Large intestine (tissue), 3 donors: ENCODE results near the gene HOXC11. TPM values are rescaled to one million over a fixed set of nuclear protein-coding genes. Genes with fewer than 3 reads are reported as not detected.

Source experiments
- DNase-seq, 2 donors: peaks; one replicate each; pipeline versions ENCODE4 v3.0.0 to v3.0.0-alpha.2; 2013
- H3K27ac ChIP-seq: one replicate; pipeline ENCODE4 v1.5.1; 2013; ENCODE audit warnings: low read length
- H3K27me3 ChIP-seq: 2 replicates; pipeline ENCODE4 v1.6.1; 2013; ENCODE audit warnings: low read length; ENCODE audit not compliant: control insufficient read depth, insufficient read depth
- H3K36me3 ChIP-seq: 2 replicates; pipeline ENCODE4 v1.6.1; 2013; ENCODE audit warnings: low read length; ENCODE audit not compliant: control insufficient read depth, insufficient read depth
- H3K4me1 ChIP-seq: one replicate; pipeline ENCODE4 v1.6.1; 2013; ENCODE audit warnings: low read length; ENCODE audit not compliant: control insufficient read depth, insufficient read depth
- H3K4me3 ChIP-seq: one replicate; pipeline ENCODE4 v1.5.1; 2013; ENCODE audit warnings: low read length
- H3K9me3 ChIP-seq: one replicate; pipeline ENCODE4 v1.6.1; 2013; ENCODE audit warnings: mild to moderate bottlenecking, low read depth, low read length, moderate library complexity; ENCODE audit not compliant: control insufficient read depth
- WGBS: methylation state at CpG from one replicate; pipeline ENCODE4 v1.1.5; 2013; ENCODE audit warnings: low lambda C conversion rate; ENCODE audit not compliant: insufficient coverage; 5-methylcytosine and 5-hydroxymethylcytosine counted together
- polyA plus RNA-seq: library from polyadenylated mRNA; unstranded; fragments of 120-200 nt; gene quantifications from one replicate; pipeline ENCODE4 v1.2.1, GENCODE V29; 2013

HOXC11 gene
- polyA plus RNA-seq, 1 donor = 0.18 TPM

DNA sequence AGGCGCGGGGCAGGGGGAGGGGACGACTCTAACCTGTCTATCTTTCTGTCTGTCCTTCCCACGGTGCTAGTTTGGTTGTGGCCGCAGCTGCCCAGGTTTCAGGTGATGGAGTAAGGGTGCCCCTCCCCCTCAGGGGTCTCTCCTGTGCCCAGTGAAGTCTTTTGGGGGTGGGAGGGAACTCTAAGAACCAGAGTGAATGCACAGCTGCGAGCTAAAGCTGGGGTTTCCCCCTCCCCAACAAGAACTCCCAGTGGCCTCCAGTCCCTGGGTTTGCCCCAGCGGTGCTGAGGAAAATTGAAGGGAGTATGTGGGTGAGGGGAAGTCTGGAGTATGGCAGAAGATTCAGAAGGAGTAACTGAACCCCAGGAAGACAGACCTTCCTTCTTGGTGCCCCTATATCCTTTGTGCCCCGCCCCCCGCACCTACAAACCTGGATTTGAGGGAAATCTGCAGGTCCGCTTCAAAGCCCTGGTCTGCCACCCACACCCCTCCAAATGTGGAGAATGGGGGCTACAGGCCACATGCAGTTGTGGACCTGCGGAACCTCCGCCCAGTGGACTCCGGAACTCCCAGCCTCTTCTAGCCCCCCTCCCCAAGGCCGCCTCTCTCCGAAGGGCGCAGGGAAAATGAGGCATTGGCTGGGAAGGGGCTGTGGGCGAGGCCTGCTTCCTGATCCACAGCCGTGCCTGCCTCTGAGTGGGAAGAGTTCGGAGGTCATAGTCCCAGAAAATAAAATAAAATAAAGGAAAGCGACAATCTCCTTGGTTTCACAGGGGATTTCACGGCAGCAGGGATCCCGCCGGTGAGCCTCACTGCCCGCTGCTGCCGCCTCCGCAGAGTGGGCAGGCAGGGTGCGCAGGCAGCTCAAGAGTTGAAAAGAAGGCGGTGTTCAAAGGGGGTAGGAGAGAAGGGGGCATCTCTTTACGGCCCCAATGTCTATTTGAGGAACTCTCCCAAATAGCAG is 23.6 kb downstream of the HOXC11 start:
- no CpG with 5 or more reads among the region's 29 CpGs for WGBS
- Histone ChIP-seq H3K27me3 (peaks cover 100% of the 10 kb centered on the region), H3K9me3 (peaks cover 31% of the 10 kb centered on the region), H3K4me1 (peaks cover 21% of the 10 kb centered on the region), H3K36me3 (no peaks in the 10 kb centered on the region), H3K27ac (no peak overlapping the region), H3K4me3 (no peak overlapping the region)
- DNase-seq = no peak

DNA sequence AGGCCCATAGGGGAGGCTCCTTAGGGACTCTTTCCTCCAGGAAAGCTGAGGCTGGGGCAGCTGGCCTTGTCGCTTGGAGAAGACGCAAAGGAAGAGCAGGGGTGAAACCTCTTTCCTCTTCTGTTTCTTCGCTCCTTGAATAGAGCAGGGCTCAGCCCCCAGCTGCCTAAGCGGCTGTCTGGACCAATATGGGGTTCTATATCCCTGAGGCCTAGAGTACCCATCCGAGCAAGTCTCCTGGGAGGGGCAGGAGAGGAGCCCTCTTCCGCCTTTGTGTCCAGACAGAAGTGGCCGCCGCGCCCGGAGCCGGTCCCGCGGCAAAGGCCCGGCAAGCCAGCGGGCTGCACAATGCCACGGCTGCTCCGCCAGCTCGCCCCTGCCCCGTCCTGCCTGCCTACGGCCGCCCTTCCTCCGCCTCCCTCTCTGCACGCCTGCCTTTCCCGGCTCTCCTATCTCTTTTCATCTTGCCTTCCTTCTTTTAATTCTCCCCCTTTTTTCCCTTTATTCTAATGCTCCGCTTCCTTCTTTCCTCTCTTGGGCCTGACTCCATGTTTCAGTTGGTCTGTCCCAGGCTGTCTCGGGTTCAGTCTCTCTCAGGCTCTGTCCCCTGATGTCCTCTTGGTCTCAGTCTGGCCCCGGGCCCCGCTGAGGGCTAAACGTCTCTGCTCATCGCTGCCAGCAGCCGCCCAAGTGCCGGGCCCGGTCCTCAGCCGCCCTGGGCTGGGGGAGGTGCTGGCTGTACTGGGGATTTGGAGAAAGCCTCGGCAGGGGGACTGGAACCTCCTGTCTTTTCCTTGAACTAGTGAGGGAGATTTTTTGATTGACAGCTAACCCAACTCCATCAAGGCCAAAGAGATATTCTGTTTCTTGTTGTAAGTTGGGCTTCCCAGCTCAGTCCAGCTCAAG is 24.5 kb downstream of the HOXC11 start:
- peaks cover 31% of the 10 kb centered on the region for H3K9me3 ChIP-seq
- H3K27me3 ChIP-seq = peaks cover 100% of the 10 kb centered on the region
- H3K4me1 ChIP-seq = peaks cover 21% of the 10 kb centered on the region
- H3K4me3 ChIP-seq = no peak overlapping the region
- DNase-seq = no peak
- H3K36me3 ChIP-seq = no peaks in the 10 kb centered on the region
- 10% methylated on average over 7 of the region's 35 CpGs for WGBS
- H3K27ac ChIP-seq = no peak overlapping the region

DNA sequence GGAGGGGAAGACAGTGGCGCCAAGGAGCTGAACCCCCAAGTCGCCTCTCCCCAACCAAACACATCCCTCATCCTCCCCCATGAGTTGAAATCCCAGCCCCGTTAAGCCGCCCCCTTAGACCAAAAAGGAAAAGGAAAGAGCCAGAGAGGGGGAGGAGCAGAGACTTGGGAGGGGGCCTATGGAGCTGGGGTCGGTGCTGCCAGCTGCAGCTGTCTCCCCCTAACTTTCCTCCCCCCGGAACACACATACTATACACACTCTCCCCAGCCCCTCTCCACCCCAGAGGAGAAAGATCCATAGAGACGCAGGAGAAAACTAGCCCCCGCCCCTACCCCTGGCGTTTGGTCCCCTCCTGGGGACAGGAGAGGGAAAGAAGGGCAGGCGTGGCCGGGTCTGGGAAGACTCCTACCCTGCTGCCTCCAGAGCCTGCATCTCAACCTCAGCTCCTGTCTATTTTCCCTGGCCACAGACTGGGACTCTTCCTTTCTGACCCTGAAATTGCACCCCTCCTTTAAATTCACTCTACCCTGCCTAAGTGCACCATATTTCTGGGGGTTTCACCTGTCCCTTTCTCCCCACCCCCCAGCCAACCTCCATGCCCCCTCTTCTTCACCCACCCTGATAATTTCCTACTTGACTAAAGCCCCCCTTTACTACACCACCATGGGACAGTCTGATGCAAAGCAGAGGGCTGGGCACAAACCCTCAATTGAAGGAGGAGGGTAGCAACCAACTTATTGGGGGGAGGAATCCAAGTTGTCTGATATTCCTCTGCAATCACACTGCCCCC is 25.4 kb downstream of the HOXC11 start:
- Histone ChIP-seq H3K36me3 (no peaks in the 10 kb centered on the region), H3K27me3 (peaks cover 100% of the 10 kb centered on the region), H3K9me3 (peaks cover 31% of the 10 kb centered on the region), H3K27ac (no peak overlapping the region), H3K4me1 (peaks cover 21% of the 10 kb centered on the region), H3K4me3 (no peak overlapping the region)
- no CpG with 5 or more reads among the region's 11 CpGs for WGBS
- DNase-seq = no peak

DNA sequence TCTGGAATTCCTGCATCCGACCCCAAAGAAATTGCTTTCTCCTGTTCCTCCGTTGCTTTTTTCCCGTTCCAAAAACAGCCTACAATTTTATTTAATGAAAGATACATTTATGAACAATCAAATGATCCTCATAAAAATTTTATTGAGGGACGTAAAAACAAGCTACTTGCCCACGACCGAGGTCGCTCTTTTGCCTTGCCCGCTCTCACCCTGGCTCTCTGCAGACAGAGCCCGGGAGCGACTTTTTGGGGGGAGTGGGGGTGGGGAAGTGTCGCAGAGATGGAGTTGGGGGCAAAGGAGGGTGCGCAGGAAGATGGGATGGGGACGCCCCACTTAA is 25.9 kb downstream of the HOXC11 start:
- Histone ChIP-seq H3K36me3 (no peaks in the 10 kb centered on the region), H3K27me3 (peaks cover 100% of the 10 kb centered on the region), H3K9me3 (peaks cover 30% of the 10 kb centered on the region), H3K4me1 (peaks cover 20% of the 10 kb centered on the region), H3K4me3 (no peak overlapping the region), H3K27ac (no peak overlapping the region)
- DNase-seq = no peak
- 12% methylated on average over 3 of the region's 13 CpGs for WGBS

DNA sequence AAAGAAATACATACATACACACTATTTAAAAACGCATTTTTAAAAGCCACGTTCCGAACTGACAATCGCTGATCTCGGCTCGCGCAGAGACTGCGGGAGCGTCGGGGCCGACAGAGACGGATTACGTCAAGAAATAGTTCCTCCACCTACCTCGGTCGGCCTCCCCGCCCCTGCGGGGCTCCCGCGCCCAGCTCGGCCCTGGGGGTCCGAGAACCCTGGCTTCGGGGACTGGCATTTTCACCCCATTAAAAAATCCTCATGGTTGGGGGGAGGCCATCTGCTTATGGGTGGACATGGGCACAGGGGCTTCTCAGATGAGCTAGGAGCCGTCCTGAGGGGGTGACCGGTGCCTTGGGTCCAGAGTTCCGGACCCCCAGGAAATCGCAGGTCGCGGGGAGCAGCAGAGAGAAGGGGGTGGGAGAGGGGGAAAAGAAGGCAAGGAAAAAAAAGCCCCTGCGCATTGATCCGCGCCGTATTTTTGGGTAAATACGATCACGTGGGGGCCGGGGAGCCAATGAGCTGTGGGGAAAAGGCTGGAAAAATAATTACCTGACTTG is 26.7 kb downstream of the HOXC11 start:
- DNase-seq = no peak
- Histone ChIP-seq H3K4me1 (peaks cover 16% of the 10 kb centered on the region), H3K27ac (no peak overlapping the region), H3K4me3 (peak overlapping the region; percentile 45), H3K36me3 (no peaks in the 10 kb centered on the region), H3K27me3 (peaks cover 100% of the 10 kb centered on the region), H3K9me3 (peaks cover 24% of the 10 kb centered on the region)
- WGBS = no CpG with 5 or more reads among the region's 35 CpGs

DNA sequence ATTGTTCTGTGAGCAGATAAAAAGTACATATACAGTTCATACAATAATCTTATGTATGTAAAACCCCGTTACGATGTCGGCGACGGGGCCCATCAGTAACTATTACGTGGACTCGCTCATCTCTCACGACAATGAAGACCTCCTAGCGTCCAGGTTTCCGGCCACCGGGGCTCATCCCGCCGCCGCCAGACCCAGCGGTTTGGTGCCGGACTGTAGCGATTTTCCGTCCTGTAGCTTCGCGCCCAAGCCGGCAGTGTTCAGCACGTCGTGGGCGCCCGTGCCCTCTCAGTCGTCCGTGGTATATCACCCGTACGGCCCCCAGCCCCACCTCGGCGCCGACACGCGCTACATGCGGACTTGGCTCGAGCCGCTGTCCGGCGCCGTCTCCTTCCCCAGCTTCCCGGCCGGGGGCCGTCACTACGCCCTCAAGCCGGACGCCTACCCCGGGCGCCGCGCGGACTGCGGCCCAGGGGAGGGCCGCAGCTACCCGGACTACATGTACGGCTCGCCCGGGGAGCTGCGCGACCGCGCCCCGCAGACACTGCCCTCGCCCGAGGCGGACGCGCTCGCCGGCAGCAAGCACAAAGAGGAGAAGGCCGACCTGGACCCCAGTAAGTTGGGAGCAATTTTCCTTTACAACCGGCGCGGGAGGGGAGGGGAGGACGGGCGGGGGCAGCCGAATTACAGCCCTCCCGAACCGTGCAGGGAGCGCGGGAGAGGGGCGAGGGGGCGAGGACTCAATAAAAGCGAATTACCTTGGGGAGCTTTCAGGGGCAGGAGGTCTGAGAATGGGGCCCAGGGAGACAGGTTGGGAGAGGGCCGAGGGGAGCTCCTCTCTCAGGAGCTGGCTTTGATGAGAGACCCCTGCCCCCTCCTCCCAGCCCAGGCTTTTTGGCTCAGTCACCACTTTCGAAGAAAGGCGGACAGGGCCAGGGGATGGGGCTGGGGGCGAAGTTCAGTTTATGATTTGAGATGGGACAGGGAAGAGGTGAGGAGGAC is 27.5 kb downstream of the HOXC11 start, which contains the start of gene HOXC9:
TSS of gene HOXC9 (plus strand) at position 46 of the 999 bp plus-strand sequence. CDS start at position 74, 28 bp downstream.
- Histone ChIP-seq H3K27me3 (peaks cover 100% of the 10 kb centered on the region), H3K4me1 (peaks cover 16% of the 10 kb centered on the region), H3K4me3 (peak within 1 kb of the TSS; percentile 45), H3K9me3 (peaks cover 25% of the 10 kb centered on the region), H3K27ac (no peak within 1 kb of the TSS), H3K36me3 (no peaks in the 10 kb centered on the region)
- DNase-seq = no peak
- whole genome bisulfite sequencing = no CpG with 5 or more reads among the region's 87 CpGs

DNA sequence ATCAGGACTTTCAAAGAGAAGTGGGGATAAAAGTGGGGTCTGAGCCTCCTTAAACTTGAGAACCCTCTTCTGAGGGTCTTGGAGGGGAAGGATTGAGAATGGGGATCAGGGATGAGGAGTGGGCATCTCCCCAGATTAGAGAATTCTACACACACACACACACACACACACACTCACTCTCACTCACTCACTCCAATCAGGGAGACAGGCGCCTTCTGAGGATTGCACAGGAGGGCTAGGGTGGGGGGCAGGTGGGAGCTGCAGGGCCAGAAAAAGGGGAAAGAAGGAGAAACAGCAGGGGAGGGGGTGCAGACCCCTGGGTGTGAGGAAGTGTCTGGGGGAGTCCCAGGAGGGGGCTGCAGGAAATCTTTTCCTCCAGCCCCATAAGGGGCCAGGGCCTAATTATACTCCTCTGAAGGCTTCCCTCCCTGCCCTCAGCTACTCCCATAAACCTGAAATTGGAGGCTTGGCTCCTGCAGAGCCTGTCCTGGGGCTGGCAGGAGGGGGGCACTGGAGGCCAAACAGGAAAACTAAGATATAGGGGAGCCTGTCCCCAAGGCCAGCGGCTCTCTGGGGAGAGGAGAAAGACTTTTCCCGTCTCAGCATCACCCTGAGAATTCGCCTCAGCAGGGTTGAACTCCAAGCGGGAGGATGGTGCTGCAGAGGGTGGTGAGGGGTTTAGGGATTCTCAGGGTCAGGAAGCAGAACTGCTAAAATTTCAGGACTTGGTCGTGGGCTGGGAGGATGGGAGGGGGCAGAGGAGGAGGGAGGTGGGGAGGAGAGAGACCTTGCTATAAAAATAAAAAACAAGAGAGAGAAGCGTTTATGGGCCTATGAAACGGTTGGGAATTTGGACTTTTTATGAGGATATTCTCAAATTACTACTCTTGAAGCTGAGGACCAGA is 28.6 kb downstream of the HOXC11 start:
- no peak overlapping the region for H3K4me3 ChIP-seq
- no peaks in the 10 kb centered on the region for H3K36me3 ChIP-seq
- no CpG with 5 or more reads among the region's 8 CpGs for WGBS
- peaks cover 97% of the 10 kb centered on the region for H3K27me3 ChIP-seq
- peaks cover 19% of the 10 kb centered on the region for H3K9me3 ChIP-seq
- DNase-seq = no peak
- H3K27ac ChIP-seq = no peak overlapping the region
- H3K4me1 ChIP-seq = peaks cover 17% of the 10 kb centered on the region

DNA sequence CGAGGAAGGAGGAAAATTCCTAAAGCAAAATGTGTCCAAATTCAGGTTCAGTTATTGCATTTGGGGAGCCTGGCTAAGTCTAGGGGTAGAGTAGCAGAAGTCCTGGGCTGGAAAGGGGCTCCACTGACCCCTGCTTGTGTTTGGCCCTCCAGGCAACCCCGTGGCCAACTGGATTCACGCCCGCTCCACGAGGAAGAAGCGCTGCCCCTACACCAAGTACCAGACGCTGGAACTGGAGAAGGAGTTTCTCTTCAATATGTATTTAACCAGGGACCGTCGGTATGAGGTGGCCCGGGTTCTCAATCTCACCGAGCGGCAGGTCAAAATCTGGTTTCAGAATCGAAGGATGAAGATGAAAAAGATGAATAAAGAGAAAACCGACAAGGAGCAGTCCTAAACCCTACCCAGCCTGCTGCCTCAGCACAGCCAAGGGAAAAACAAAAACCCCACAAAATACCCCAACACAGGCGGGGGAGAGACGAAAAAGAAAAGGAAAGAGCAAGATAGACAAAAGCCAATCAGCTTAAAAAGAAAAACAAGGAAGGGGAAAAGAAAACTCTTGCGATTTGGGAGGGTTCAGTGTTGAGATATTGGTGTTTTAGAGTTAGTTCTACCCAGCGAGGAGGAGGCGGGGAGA is 29.5 kb downstream of the HOXC11 start:
- H3K4me1 ChIP-seq = peaks cover 26% of the 10 kb centered on the region
- no peak overlapping the region for H3K27ac ChIP-seq
- peaks cover 14% of the 10 kb centered on the region for H3K9me3 ChIP-seq
- H3K36me3 ChIP-seq = no peaks in the 10 kb centered on the region
- H3K4me3 ChIP-seq = no peak overlapping the region
- H3K27me3 ChIP-seq = peaks cover 97% of the 10 kb centered on the region
- WGBS = 44% methylated on average over 4 of the region's 19 CpGs
- no peak for DNase-seq
